ENCODE measurements around the gene NLE1. TPM values are rescaled to one million over a fixed set of nuclear protein-coding genes. Genes with fewer than 3 reads are reported as not detected.
"Not testable (repeated sequence)": the region's sequence is repeated elsewhere in the genome, so short reads cannot be mapped to it uniquely, and the experiment has no call there.

Gene NLE1
- total RNA-seq, 4 donors from 2014 or later = 5.1 to 11.7 (median 8.3) TPM

GRCh38 chr17:35160354-35161201, 18.5 kb upstream of the NLE1 start:
- no peak for TF ChIP-seq POLR2A (IDR thresholded peaks at IDR 0.05)
- no peak for TF ChIP-seq CTCF (IDR thresholded peaks at IDR 0.05)
- H3K9me3 ChIP-seq = no peaks in the 10 kb centered on the region
- H3K27me3 ChIP-seq = no peaks in the 10 kb centered on the region
- H3K4me3 ChIP-seq = no peak overlapping the region
- H3K4me1 ChIP-seq = no peaks in the 10 kb centered on the region
- H3K36me3 ChIP-seq = no peaks in the 10 kb centered on the region
- peak overlapping the region in 2 of 4 donors; percentile 26 to 31 for H3K27ac ChIP-seq
- DNase-seq = peak in 1 of 3 donors; percentile 25

- H3K36me3 ChIP-seq = no peaks in the 10 kb centered on the region
- no peak for DNase-seq
- H3K9me3 ChIP-seq = no peaks in the 10 kb centered on the region
- no peak overlapping the region for H3K4me3 ChIP-seq
- H3K27ac ChIP-seq = no peak overlapping the region
- H3K27me3 ChIP-seq = no peaks in the 10 kb centered on the region
- H3K4me1 ChIP-seq = no peaks in the 10 kb centered on the region
- TF ChIP-seq POLR2A (IDR thresholded peaks at IDR 0.05) (no peak), CTCF (IDR thresholded peaks at IDR 0.05) (no peak)
These were observed 17.8 kb upstream of the NLE1 start for GRCh38 chr17:35159940-35160339.

GRCh38 chr17:35155246-35155645, 13.1 kb upstream of the NLE1 start:
- TF ChIP-seq CTCF (IDR thresholded peaks at IDR 0.05) (no peak), POLR2A (IDR thresholded peaks at IDR 0.05) (no peak)
- Histone ChIP-seq H3K27me3 (no peaks in the 10 kb centered on the region), H3K9me3 (no peaks in the 10 kb centered on the region), H3K4me1 (no peaks in the 10 kb centered on the region), H3K4me3 (no peak overlapping the region), H3K27ac (no peak overlapping the region), H3K36me3 (no peaks in the 10 kb centered on the region)
- DNase-seq = no peak

GRCh38 chr17:35154196-35155165, 12.4 kb upstream of the NLE1 start:
- Histone ChIP-seq H3K27ac (no peak overlapping the region), H3K4me3 (no peak overlapping the region), H3K27me3 (no peaks in the 10 kb centered on the region), H3K4me1 (no peaks in the 10 kb centered on the region), H3K9me3 (no peaks in the 10 kb centered on the region), H3K36me3 (no peaks in the 10 kb centered on the region)
- TF ChIP-seq CTCF (IDR thresholded peaks at IDR 0.05) = no peak
- no peak for TF ChIP-seq POLR2A (IDR thresholded peaks at IDR 0.05)
- no peak for DNase-seq

- H3K4me1 ChIP-seq = no peaks in the 10 kb centered on the region
- H3K4me3 ChIP-seq = no peak overlapping the region
- no peak for DNase-seq
- no peak for TF ChIP-seq CTCF (IDR thresholded peaks at IDR 0.05)
- no peak for TF ChIP-seq POLR2A (IDR thresholded peaks at IDR 0.05)
- H3K27ac ChIP-seq = no peak overlapping the region
- no peaks in the 10 kb centered on the region for H3K36me3 ChIP-seq
- H3K9me3 ChIP-seq = no peaks in the 10 kb centered on the region
- H3K27me3 ChIP-seq = no peaks in the 10 kb centered on the region
These were observed 10.5 kb upstream of the NLE1 start for GRCh38 chr17:35152421-35153140.

GRCh38 chr17:35151080-35151479, 9.0 kb upstream of the NLE1 start:
- not testable (repeated sequence) for H3K36me3 ChIP-seq, H3K4me3 ChIP-seq, H3K27me3 ChIP-seq, H3K4me1 ChIP-seq, DNase-seq, H3K27ac ChIP-seq, H3K9me3 ChIP-seq

Data from Peyer's patch (tissue), 4 donors.